GM21737 (cell line): ENCODE results near the gene GLIS1.

Experiments used
- ATAC-seq: cut with Tn5 transposase; IDR thresholded peaks from one replicate; pipeline ENCODE4 v1.9.1; 2021; ENCODE audit warnings: mild to moderate bottlenecking, moderate library complexity; ENCODE audit not compliant: unreplicated experiment

Gene GLIS1

GRCh38 chr1:53600561-53600960 is 138.4 kb downstream of the GLIS1 start:
- ATAC-seq = no peak

- ATAC-seq = no peak
Measured at GRCh38 chr1:53600001-53600400, 139.0 kb downstream of the GLIS1 start.

- ATAC-seq = no peak
Measured at GRCh38 chr1:53599481-53599880, 139.5 kb downstream of the GLIS1 start.

GRCh38 chr1:53598966-53599365 is 140.0 kb downstream of the GLIS1 start:
- no peak for ATAC-seq

GRCh38 chr1:53595906-53596305 is 143.1 kb downstream of the GLIS1 start:
- no peak for ATAC-seq

- ATAC-seq = no peak
Measured at GRCh38 chr1:53594391-53595180, 144.4 kb downstream of the GLIS1 start.

- ATAC-seq = no peak
Measured at GRCh38 chr1:53593758-53594380, 145.1 kb downstream of the GLIS1 start.

- ATAC-seq = no peak
Measured at GRCh38 chr1:53592985-53593757, 145.8 kb downstream of the GLIS1 start.

GRCh38 chr1:53592521-53592982 is 146.4 kb downstream of the GLIS1 start:
- no peak for ATAC-seq

- ATAC-seq = no peak
Measured at GRCh38 chr1:53591924-53592323, 147.0 kb downstream of the GLIS1 start.

- ATAC-seq = no peak
Measured at GRCh38 chr1:53590531-53591515, 148.1 kb downstream of the GLIS1 start.

- ATAC-seq = no peak
Measured at GRCh38 chr1:53590104-53590503, 148.9 kb downstream of the GLIS1 start.

GRCh38 chr1:53589043-53589887 is 149.7 kb downstream of the GLIS1 start:
- no peak for ATAC-seq

- no peak for ATAC-seq
Measured at GRCh38 chr1:53588053-53588779, 150.7 kb downstream of the GLIS1 start.

- no peak for ATAC-seq
Measured at GRCh38 chr1:53587252-53587988, 151.5 kb downstream of the GLIS1 start.

GRCh38 chr1:53586765-53587164 is 152.2 kb downstream of the GLIS1 start:
- ATAC-seq = no peak

- ATAC-seq = no peak
Measured at GRCh38 chr1:53585565-53585964, 153.4 kb downstream of the GLIS1 start.

GRCh38 chr1:53585129-53585528 is 153.8 kb downstream of the GLIS1 start:
- no peak for ATAC-seq
